ENCODE data around the gene PLEKHN1.

The PLEKHN1 gene

DNA sequence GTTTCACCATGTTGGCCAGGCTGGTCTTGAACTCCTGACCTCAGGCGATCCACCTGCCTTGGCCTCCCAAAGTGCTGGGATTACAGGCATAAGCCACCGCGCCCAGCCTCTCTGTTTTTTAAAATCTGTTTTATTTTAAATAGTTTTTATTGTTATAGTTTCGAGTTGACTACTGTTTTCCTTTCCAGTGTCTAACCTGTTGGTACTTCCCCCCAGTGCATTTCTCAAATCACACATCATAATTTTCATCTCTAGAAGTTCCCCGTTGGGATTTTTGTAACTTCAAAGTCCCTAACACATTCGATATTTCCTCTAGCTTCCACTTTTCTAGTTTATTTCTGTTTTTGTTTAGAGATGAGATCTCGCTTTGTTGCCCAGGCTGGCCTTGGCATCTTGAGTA lies 26.1 kb downstream of the PLEKHN1 start (continued):
- TF ChIP-seq, protein P1, sequence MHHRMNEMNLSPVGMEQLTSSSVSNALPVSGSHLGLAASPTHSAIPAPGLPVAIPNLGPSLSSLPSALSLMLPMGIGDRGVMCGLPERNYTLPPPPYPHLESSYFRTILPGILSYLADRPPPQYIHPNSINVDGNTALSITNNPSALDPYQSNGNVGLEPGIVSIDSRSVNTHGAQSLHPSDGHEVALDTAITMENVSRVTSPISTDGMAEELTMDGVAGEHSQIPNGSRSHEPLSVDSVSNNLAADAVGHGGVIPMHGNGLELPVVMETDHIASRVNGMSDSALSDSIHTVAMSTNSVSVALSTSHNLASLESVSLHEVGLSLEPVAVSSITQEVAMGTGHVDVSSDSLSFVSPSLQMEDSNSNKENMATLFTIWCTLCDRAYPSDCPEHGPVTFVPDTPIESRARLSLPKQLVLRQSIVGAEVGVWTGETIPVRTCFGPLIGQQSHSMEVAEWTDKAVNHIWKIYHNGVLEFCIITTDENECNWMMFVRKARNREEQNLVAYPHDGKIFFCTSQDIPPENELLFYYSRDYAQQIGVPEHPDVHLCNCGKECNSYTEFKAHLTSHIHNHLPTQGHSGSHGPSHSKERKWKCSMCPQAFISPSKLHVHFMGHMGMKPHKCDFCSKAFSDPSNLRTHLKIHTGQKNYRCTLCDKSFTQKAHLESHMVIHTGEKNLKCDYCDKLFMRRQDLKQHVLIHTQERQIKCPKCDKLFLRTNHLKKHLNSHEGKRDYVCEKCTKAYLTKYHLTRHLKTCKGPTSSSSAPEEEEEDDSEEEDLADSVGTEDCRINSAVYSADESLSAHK (tag by site-specific recombination; IDR thresholded peaks at IDR 0.05), result no peak
- TF ChIP-seq INSM2 (tag by site-specific recombination; IDR thresholded peaks at IDR 0.05) (no peak), IKZF3 (tag by site-specific recombination; IDR thresholded peaks at IDR 0.05) (no peak), ZNF335 (tag by site-specific recombination; conservative IDR thresholded peaks at IDR 0.05) (no peak)
- TF ChIP-seq, protein P2, sequence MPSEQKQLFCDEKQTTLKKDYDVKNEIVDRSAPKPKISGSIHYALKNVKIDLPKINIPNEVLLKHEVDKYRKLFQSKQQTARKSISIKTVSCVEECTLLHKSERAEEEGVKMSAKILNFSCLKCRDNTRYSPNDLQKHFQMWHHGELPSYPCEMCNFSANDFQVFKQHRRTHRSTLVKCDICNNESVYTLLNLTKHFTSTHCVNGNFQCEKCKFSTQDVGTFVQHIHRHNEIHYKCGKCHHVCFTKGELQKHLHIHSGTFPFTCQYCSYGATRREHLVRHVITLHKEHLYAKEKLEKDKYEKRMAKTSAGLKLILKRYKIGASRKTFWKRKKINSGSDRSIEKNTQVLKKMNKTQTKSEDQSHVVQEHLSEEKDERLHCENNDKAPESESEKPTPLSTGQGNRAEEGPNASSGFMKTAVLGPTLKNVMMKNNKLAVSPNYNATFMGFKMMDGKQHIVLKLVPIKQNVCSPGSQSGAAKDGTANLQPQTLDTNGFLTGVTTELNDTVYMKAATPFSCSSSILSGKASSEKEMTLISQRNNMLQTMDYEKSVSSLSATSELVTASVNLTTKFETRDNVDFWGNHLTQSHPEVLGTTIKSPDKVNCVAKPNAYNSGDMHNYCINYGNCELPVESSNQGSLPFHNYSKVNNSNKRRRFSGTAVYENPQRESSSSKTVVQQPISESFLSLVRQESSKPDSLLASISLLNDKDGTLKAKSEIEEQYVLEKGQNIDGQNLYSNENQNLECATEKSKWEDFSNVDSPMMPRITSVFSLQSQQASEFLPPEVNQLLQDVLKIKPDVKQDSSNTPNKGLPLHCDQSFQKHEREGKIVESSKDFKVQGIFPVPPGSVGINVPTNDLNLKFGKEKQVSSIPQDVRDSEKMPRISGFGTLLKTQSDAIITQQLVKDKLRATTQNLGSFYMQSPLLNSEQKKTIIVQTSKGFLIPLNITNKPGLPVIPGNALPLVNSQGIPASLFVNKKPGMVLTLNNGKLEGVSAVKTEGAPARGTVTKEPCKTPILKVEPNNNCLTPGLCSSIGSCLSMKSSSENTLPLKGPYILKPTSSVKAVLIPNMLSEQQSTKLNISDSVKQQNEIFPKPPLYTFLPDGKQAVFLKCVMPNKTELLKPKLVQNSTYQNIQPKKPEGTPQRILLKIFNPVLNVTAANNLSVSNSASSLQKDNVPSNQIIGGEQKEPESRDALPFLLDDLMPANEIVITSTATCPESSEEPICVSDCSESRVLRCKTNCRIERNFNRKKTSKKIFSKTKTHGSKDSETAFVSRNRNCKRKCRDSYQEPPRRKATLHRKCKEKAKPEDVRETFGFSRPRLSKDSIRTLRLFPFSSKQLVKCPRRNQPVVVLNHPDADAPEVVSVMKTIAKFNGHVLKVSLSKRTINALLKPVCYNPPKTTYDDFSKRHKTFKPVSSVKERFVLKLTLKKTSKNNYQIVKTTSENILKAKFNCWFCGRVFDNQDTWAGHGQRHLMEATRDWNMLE (tag by site-specific recombination; conservative IDR thresholded peaks at IDR 0.05; ENCODE audit: low read depth), result no peak

DNA sequence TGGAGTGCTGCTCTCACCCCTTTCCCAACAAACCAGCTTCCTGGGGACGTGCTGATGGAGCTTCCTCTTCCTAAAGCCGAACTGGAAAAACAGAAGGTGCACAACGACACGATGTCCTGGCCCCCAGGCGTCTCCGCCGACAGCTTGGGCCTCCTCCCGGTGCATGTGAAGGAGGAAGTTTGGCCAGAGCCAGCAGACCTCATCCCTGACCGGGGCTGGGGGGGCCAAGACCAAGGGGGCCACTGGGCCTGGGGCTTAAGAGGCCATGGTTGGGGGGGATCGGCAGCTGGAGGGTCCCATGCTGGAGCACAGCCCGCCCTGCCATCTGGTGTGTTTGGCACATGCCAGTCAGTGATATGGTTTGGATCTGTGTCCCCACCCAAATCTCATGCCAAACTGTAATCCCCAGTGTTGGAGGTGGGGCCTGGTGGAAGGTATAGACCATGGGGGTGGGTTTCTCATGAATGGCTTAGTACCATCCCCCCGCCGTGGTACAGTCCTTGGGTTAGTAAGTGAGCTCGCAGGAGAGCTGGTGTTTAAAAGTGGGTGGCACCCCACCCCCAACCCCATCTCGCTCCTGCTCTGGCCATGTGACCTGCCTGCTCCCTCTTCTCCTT lies 27.2 kb downstream of the PLEKHN1 start:
- TF ChIP-seq, protein P3, sequence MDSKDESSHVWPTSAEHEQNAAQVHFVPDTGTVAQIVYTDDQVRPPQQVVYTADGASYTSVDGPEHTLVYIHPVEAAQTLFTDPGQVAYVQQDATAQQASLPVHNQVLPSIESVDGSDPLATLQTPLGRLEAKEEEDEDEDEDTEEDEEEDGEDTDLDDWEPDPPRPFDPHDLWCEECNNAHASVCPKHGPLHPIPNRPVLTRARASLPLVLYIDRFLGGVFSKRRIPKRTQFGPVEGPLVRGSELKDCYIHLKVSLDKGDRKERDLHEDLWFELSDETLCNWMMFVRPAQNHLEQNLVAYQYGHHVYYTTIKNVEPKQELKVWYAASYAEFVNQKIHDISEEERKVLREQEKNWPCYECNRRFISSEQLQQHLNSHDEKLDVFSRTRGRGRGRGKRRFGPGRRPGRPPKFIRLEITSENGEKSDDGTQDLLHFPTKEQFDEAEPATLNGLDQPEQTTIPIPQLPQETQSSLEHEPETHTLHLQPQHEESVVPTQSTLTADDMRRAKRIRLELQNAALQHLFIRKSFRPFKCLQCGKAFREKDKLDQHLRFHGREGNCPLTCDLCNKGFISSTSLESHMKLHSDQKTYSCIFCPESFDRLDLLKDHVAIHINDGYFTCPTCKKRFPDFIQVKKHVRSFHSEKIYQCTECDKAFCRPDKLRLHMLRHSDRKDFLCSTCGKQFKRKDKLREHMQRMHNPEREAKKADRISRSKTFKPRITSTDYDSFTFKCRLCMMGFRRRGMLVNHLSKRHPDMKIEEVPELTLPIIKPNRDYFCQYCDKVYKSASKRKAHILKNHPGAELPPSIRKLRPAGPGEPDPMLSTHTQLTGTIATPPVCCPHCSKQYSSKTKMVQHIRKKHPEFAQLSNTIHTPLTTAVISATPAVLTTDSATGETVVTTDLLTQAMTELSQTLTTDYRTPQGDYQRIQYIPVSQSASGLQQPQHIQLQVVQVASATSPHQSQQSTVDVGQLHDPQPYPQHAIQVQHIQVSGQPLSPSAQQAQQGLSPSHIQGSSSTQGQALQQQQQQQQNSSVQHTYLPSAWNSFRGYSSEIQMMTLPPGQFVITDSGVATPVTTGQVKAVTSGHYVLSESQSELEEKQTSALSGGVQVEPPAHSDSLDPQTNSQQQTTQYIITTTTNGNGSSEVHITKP (tag by site-specific recombination; IDR thresholded peaks at IDR 0.05), result peak; percentile 58
- 0 out of 2 replicates have a peak, but pooled peaks have one; percentile 5 for TF ChIP-seq EGR2 (tag by site-specific recombination; IDR thresholded peaks at IDR 0.05; ENCODE audit: low read depth)
- TF ChIP-seq ZNF48 (tag by site-specific recombination; IDR thresholded peaks at IDR 0.05), result no peak
- ChIA-PET POLR2A (interaction anchor here (0.8 to 2.2 kb wide), 2 partner anchors 11 to 18 kb away, joined by 5 to 11 read pairs; partner anchors contain the start of gene PERM1), CTCF (interaction anchor here (0.8 to 4.3 kb wide), 3 partner anchors 10 to 66 kb away, joined by 3 to 39 read pairs (median 3); no protein-coding TSS in a partner anchor)
- no peaks in the 10 kb centered on the region for H3K9me3 ChIP-seq (ENCODE audit: control insufficient read depth, insufficient read depth, low read depth, low read length)
- H3K27ac ChIP-seq (ENCODE audit: extremely low read depth, low read depth, low read length), result no peak overlapping the region
- 0 out of 2 replicates have a peak, but pooled peaks cover 3% of the 10 kb centered on the region for H3K4me1 ChIP-seq (ENCODE audit: control insufficient read depth, insufficient read depth, low read length)
- no peak overlapping the region for H3K4me3 ChIP-seq (ENCODE audit: low read depth, low read length)
- H3K36me3 ChIP-seq (ENCODE audit: control insufficient read depth in 2 of 2, insufficient read depth in 1 of 2, low read length in 2 of 2), result peaks cover 0 to 21% of the 10 kb centered on the region in 2 experiments; a peak in 1 of 3 replicates

Data from HEK293 (cell line).